ENCODE data around the gene ABHD13. TPM values are rescaled to one million over a fixed set of nuclear protein-coding genes. Genes with fewer than 3 reads are reported as not detected.

The ABHD13 gene
- total RNA-seq, 1 experiment from 2014 or later, result 10.3 TPM

- intact Hi-C loops (cut with micrococcal nuclease; ENCODE audit: unreplicated experiment), result no loop called here
- H3K27me3 ChIP-seq (replicated peaks; ENCODE audit: insufficient read depth, low read depth, low read length, poor library complexity), result no peaks in the 10 kb centered on the region
- no peak overlapping the region for H3K27ac ChIP-seq (ENCODE audit: low read depth, low read length, poor library complexity, severe bottlenecking)
- no peak for TF ChIP-seq EZH2 (IDR thresholded peaks at IDR 0.05; ENCODE audit: borderline replicate concordance, low read depth, low read length, poor library complexity, severe bottlenecking)
- TF ChIP-seq CTCF (conservative IDR thresholded peaks at IDR 0.05; ENCODE audit: low read depth, low read length), result no peak
- no peak overlapping the region for H3K4me3 ChIP-seq (ENCODE audit: low read depth, low read length, poor library complexity, severe bottlenecking)
- DNase-seq (ENCODE audit: low spot score), result no peak
- no peaks in the 10 kb centered on the region for H3K4me1 ChIP-seq (ENCODE audit: insufficient read depth, low read length, poor library complexity, severe bottlenecking)
- H3K36me3 ChIP-seq (ENCODE audit: insufficient read depth, low read length, poor library complexity, severe bottlenecking), result no peaks in the 10 kb centered on the region
- H3K9me3 ChIP-seq (ENCODE audit: low read depth, low read length, poor library complexity, severe bottlenecking), result no peaks in the 10 kb centered on the region
- CTCF ChIA-PET, result no interaction called here
- BruUV-seq (replicated peaks), result no TSS peak
- POLR2A ChIA-PET (ENCODE audit: low non-redundant PET), result no interaction called here
Measured at GRCh38 chr13:108200781-108201398, 17.3 kb upstream of the ABHD13 start.

GRCh38 chr13:108210551-108210950 is 7.6 kb upstream of the ABHD13 start:
- peaks cover 7% of the 10 kb centered on the region for H3K4me1 ChIP-seq (ENCODE audit: insufficient read depth, low read length, poor library complexity, severe bottlenecking)
- CTCF ChIA-PET, result no interaction called here
- H3K4me3 ChIP-seq (ENCODE audit: low read depth, low read length, poor library complexity, severe bottlenecking), result no peak overlapping the region
- peaks cover 4% of the 10 kb centered on the region for H3K36me3 ChIP-seq (ENCODE audit: insufficient read depth, low read length, poor library complexity, severe bottlenecking)
- BruUV-seq (replicated peaks), result no TSS peak
- DNase-seq (ENCODE audit: low spot score), result no peak
- H3K27ac ChIP-seq (ENCODE audit: low read depth, low read length, poor library complexity, severe bottlenecking), result no peak overlapping the region
- POLR2A ChIA-PET (ENCODE audit: low non-redundant PET), result no interaction called here
- H3K9me3 ChIP-seq (ENCODE audit: low read depth, low read length, poor library complexity, severe bottlenecking), result no peaks in the 10 kb centered on the region
- no peak for TF ChIP-seq EZH2 (IDR thresholded peaks at IDR 0.05; ENCODE audit: borderline replicate concordance, low read depth, low read length, poor library complexity, severe bottlenecking)
- no peak for TF ChIP-seq CTCF (conservative IDR thresholded peaks at IDR 0.05; ENCODE audit: low read depth, low read length)
- intact Hi-C loops (cut with micrococcal nuclease; ENCODE audit: unreplicated experiment), result no loop called here
- no peaks in the 10 kb centered on the region for H3K27me3 ChIP-seq (replicated peaks; ENCODE audit: insufficient read depth, low read depth, low read length, poor library complexity)

GRCh38 chr13:108212886-108213285 is 5.3 kb upstream of the ABHD13 start:
- H3K36me3 ChIP-seq (ENCODE audit: insufficient read depth, low read length, poor library complexity, severe bottlenecking), result peaks cover 4% of the 10 kb centered on the region
- no peaks in the 10 kb centered on the region for H3K9me3 ChIP-seq (ENCODE audit: low read depth, low read length, poor library complexity, severe bottlenecking)
- no peak overlapping the region for H3K4me3 ChIP-seq (ENCODE audit: low read depth, low read length, poor library complexity, severe bottlenecking)
- H3K4me1 ChIP-seq (ENCODE audit: insufficient read depth, low read length, poor library complexity, severe bottlenecking), result peaks cover 7% of the 10 kb centered on the region
- POLR2A ChIA-PET (ENCODE audit: low non-redundant PET), result no interaction called here
- H3K27ac ChIP-seq (ENCODE audit: low read depth, low read length, poor library complexity, severe bottlenecking), result no peak overlapping the region
- H3K27me3 ChIP-seq (replicated peaks; ENCODE audit: insufficient read depth, low read depth, low read length, poor library complexity), result no peaks in the 10 kb centered on the region
- no peak for DNase-seq (ENCODE audit: low spot score)
- no TSS peak for BruUV-seq (replicated peaks)
- TF ChIP-seq CTCF (conservative IDR thresholded peaks at IDR 0.05; ENCODE audit: low read depth, low read length) (no peak), EZH2 (IDR thresholded peaks at IDR 0.05; ENCODE audit: borderline replicate concordance, low read depth, low read length, poor library complexity, severe bottlenecking) (no peak)
- CTCF ChIA-PET, result no interaction called here
- intact Hi-C loops (cut with micrococcal nuclease; ENCODE audit: unreplicated experiment), result no loop called here

All from A673 (cell line).